Posterior vena cava (tissue), 2 donors: Measurements from ENCODE around the gene CUL4A. TPM values are rescaled to one million over a fixed set of nuclear protein-coding genes. Genes with fewer than 3 reads are reported as not detected.
A peak's percentile ranks its signal among the peaks of the same experiment; 100 is the strongest.

Experiments used
- DNase-seq: peaks from one replicate; pipeline ENCODE4 v3.0.0-alpha.2; 2020; ENCODE audit warnings: low spot score
- intact Hi-C, 2 donors: fragments of 100-400 bp; cut with DNase I; formaldehyde crosslinking; loops; one replicate each; pipeline versions ENCODE4 v1.14.1 to v1.14.2; 2022 to 2023
- total RNA-seq, 2 donors: library from RNA; stranded (reverse); fragmentation: NEBNext Ultra II Directional; extraction: Animal tissue kit (Norgen Biotek cat#: 25700); gene quantifications; one replicate each; pipeline ENCODE4 v1.2.1, GENCODE V29; 2021
- donor health status: DM: yes; HTN: yes; CAD: no.
- donor health status: DM: yes; HTN: yes; CAD: no.

Gene CUL4A
- total RNA-seq, 2 donors from 2014 or later, result 57.5 to 58.5 TPM

- no peak for DNase-seq
- intact Hi-C loops, result no loop called here
These were observed 58.4 kb downstream of the CUL4A start for GRCh38 chr13:113267642-113268405.

GRCh38 chr13:113272031-113272430, 62.6 kb downstream of the CUL4A start:
- DNase-seq, result no peak
- intact Hi-C loops, result loop anchor here (10.0 kb wide), 1 partner anchor 123 kb away; no protein-coding TSS in a partner anchor

DNA sequence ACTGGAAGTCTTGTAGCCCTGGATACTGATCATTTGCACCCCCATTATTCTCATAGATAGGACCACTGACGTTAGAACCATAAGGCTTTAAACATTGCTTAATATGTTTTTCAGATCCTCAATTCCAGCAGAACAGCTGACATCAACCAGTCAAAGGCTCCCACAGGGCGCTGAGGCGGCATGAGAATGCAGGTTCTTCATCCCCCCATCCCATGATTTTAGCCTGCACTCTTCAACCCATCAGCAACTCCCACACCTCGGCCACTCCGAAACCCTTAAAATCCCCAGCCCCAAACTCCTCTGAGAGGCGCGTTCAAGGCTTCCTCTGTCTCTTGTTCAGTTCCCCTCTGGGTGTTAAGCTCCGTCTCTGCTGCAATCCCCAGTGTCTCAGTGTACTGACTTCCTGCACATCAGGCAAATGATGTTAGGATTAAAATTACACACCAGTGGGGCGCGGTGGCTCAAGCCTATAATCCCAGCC, 63.3 kb downstream of the CUL4A start:
- no peak for DNase-seq
- intact Hi-C loops, result loop anchor here (10.0 kb wide), 1 partner anchor 122 kb away; no protein-coding TSS in a partner anchor

- no peak for DNase-seq
- intact Hi-C loops, result loop anchor here (10.0 kb wide), 1 partner anchor 121 kb away; no protein-coding TSS in a partner anchor
These were observed 63.9 kb downstream of the CUL4A start for GRCh38 chr13:113273321-113273720.

DNA sequence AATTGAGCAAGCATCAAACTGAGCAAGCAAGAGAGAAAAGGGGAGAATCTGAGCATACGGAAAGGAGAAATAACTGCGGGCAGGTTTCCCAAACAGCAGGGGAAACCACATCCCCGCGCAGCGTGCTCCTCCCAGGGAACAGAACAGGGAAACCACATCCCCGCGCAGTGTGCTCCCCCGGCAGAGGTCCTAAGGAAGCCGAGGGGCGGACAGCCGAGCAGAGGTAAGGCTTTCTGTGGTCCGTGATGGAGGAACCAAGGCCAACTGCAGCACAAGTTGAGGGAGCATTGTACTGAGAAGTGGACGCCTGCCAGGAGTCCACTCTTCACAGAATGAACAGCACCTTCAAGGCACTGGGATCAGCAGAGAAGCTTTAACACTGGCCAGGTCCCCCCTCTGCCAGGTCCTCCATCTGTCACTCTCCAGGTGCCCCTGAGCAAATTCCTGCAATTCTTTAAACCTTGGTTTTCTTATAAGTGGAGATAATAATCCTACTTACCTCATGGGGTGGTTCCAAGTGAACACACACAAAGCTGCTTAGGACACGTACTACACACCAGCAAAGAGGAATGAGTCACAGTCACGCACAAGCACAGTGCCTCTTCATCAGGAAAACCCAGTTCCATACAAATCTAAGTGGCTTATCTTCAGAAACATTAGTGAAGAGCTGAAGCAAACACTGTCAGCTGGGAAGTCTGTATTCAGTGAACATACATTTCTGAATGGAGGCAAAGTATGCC, 64.6 kb downstream of the CUL4A start:
- intact Hi-C loops, result loop anchor here (10.0 kb wide), 1 partner anchor 121 kb away; no protein-coding TSS in a partner anchor
- DNase-seq, result no peak

DNA sequence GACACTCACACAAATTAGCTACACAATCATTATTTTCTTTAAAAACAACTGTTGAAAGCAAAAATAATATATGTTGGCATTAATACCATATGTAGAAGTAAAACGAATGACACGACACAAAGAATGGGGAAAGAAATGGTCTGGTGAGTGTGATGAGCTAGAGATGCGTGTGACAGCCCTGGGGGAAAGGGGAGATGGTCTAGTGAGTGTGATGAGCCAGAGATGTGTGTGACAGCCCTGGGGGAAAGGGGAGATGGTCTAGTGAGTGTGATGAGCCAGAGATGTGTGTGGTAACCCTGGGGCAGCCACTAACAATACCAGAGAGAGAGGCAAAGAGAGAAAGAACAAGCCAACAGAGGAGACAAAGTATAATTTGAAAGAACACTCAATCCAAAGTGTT, 65.3 kb downstream of the CUL4A start:
- no peak for DNase-seq
- intact Hi-C loops, result loop anchor here (10.0 kb wide), 1 partner anchor 120 kb away; no protein-coding TSS in a partner anchor

- peak; percentile 84 for DNase-seq
- intact Hi-C loops, result loop anchor here (10.0 kb wide), 1 partner anchor 119 kb away; no protein-coding TSS in a partner anchor
These were observed 66.0 kb downstream of the CUL4A start for GRCh38 chr13:113275387-113275786.

- DNase-seq, result no peak
- intact Hi-C loops, result no loop called here
These were observed 70.7 kb downstream of the CUL4A start for GRCh38 chr13:113280126-113280525.

DNA sequence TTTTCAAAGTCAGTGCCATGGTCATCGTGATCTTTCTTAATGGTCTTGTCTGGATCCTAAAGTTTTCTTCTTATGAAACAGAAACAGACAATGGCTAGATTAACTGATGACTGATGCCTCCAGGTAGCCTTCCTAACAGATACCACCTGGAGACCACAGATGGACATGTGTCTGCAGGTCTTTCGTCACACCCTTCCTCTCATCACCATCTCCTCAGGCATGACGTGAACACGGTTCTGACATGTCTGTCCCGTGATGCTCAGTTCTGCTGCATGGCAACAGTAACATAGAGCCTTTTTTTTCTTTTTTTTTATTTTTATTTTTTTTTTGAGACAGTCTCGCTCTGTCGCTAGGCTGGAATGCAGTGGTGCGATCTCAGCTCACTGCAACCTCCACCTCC, 74.5 kb downstream of the CUL4A start:
- DNase-seq, result no peak
- intact Hi-C loops, result no loop called here

DNA sequence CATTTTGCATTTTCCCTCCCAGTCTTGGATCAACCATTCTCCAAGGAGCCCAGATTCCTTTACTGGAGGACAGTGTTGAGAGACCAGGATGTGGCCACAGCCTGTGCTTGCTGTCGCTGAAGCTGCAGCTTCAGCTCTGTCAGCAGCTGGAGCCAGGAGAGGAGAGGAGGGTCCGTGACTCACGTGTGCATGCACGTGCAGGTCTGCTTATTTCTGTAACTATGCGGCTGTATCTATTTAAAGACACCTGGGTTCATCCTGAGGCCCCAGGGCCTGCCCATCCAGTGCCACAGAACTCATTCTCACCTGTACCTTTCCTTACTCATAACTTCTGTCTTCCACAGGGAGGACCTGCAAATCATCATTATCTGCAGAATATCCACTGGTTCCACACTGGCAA, 79.5 kb downstream of the CUL4A start:
- intact Hi-C loops, result no loop called here
- peak; percentile 31 for DNase-seq

DNA sequence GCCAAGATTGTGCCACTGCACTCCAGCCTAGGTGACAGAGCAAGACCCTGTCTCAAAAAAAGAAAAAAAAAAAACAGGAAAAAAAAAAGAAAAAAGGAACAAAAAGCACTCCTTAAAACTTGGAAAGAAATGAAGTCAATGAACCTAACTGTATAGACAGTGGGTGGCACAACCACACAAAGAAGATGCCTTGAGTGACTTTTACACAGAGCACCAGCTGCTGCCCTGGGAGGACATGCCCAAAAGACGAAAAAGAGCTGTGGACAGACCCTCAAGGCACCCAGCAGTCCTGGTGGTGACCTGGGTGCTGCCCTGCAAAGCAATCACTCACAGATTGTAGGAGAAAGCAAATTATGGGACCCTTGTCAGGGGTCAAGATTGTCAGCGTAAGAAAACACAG, 81.7 kb downstream of the CUL4A start:
- DNase-seq, result no peak
- intact Hi-C loops, result no loop called here

DNA sequence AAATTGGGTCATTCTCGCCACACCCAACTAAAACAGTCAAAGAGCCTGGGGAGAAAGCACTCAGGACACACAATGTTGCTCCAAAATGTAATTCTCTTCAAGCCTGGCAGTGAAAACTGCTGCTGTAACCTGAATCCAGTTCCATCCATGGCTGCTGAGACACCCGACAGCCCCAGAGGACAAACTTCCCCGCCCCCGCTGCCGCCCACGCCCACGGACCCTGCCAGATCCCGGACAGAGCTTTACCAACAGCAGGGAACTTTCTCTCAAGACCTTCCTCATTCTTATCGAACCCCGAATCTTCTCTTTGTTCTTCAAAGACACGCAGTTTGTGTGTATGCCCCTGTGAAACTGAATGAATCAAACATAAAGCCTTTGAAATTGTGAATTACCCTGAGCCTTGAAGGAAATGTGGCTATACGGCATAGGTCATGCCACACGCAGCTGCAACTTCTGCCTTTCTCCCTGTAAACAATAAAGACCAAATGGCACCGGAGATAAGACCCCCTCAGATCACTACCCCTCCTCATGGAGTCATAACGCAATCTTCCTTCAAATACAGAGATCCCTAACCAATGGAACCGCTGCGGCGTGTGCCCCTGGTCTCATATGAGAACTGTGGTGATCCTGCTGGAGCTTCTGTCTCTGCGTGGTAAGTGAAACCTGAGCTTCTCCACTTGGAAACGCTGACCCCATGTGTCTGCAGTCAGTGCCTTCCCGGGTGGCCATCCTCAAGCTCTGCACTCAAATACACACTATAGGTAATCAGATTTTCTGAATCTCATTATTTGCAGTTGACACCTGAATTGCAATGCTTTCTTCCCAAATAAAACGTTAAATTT, 82.8 kb downstream of the CUL4A start:
- intact Hi-C loops, result no loop called here
- no peak for DNase-seq

- intact Hi-C loops, result no loop called here
These were observed 84.3 kb downstream of the CUL4A start for GRCh38 chr13:113293686-113294085.

DNA sequence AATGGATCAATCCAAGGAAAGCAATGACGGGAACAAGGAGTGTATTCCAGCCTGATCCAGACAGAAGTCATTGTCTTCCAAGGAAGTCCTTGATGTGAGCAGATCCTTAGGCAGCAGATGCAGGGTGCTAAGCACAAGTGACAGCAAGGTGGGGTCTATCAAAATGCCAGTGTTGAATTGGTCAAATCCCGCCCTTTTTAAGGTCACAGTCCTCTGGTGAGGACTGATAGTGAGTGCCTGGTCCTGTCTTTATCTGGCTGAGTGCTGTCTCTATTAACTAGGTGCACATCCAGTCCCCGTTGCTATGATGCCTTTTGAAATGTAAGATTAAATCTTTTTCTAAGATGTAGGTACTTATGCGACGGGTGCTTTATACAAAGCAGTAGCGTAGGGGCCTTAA, 86.4 kb downstream of the CUL4A start:
- intact Hi-C loops, result no loop called here
- no peak for DNase-seq

More at GRCh38 chr13:113293686-113294085, 84.3 kb downstream of the CUL4A start:
- DNase-seq, result no peak

DNA sequence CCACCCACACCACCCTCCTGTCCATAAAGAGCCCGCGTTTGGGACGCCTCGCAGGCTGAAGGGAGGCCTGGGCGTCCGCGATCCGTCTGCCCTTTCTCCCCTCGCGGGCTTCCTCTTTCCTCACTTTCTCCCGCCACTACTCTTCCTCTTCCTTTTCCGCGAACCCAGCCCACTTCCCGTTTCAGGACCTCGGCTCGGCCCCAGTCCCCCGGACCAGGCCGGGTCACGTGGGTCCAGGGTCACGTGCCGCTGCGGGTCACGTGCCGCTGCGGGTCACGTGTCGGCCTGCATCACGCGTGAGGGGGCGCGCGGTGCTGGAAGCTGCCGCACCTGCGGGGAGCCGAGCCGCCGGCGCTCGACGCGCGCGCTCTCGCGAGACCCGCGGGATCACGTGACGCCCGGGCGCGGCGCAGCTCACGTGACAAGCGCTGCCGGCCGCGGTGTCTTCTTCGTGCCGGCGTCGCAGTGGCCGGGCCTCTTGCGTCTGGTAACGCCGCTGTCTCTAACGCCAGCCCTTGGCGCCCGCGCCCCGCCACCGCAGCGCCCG, 87.5 kb downstream of the CUL4A start, which contains the start of gene LAMP1:
Gene LAMP1, plus strand, starts transcription at position 417 of the 547 bp plus-strand sequence. CDS start 196 bp downstream, outside the sequence.
- intact Hi-C loops, result no loop called here
- DNase-seq, result peak; percentile 100

GRCh38 chr13:113297370-113298042, 88.1 kb downstream of the CUL4A start:
- no peak for DNase-seq

DNA sequence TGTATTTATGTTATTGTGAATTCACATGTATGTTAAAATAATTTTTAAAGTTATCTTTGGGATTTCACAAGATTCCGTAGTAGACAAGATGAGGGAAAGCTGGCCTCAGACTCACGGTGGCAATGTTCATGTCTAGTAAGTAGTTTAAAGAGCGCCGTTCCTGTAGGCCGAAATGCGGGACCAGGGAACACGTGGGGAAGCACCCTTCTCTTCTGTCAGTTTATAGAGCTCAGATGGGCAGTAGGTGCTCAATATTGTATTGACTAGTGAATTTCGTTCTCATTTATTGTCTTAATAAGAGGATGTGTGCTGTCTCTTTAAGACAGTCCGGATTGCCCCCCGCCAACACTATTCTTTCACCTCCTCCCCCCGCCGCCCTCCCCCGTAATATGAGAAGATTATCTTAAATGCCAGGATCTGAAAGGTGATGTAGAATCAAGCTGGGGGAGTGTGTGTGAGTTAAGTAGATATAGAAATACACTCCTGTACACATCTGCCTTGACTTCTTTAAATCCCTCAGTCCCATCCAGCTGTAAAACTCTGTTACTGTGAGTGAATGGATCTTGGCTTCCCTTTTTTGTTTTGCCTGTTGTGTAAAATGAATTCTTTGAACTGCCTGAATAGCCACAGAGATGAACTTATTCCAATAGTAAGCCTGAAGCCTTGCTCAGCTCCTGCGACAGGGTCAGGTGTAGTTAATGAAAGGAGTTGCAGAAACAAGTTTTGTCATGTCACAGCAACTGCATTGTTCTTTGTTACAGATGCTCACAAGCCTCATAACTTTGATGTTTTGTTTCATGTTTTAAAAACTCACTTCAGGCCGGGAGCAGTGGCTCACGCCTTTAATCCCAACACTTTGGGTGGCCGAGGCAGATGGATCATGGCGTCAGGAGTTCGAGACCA, 88.9 kb downstream of the CUL4A start:
- no peak for DNase-seq
- intact Hi-C loops, result no loop called here

More at GRCh38 chr13:113297370-113298042, 88.1 kb downstream of the CUL4A start:
- intact Hi-C loops, result no loop called here
